SK-N-SH (cell line): Measurements from ENCODE around the gene ARHGEF25. TPM values are rescaled to one million over a fixed set of nuclear protein-coding genes. Genes with fewer than 3 reads are reported as not detected.

Source experiments
- CTCF ChIA-PET: fragments of 300-600, 350-600 bp; formaldehyde crosslinking; extraction: SDS; loops from one replicate; lab custom pipeline; 2021; lab: Yijun Ruan, JAX
- POLR2A ChIA-PET: fragments of 350-600 bp; sonication (Branson Sonifier 250); formaldehyde crosslinking; extraction: SDS; loops from one replicate; lab custom pipeline; 2020; ENCODE audit warnings: antibody characterized with exemption, inconsistent platforms; lab: Yijun Ruan, JAX
- DNase-seq: peaks from one replicate; pipeline ENCODE4 v3.0.0; 2012
- H2AFZ ChIP-seq: fragments of 200-600 bp; sonication (generic); 2 replicates; pipeline ENCODE4 v1.8.1; 2016; ENCODE audit warnings: antibody characterized with exemption, mild to moderate bottlenecking, low read depth
- H3F3A ChIP-seq: fragments of 200-600 bp; sonication (generic); replicated peaks from 2 replicates; pipeline ENCODE3; 2016; ENCODE audit warnings: antibody characterized with exemption, mild to moderate bottlenecking; ENCODE audit not compliant: insufficient read depth
- H3K27ac ChIP-seq, 2 experiments: fragments of 200-500 bp in 1 of 2; fragments of 200-600 bp in 1 of 2; sonication (Bioruptor generic) in 1 of 2; sonication (generic), shearing (Covaris generic) in 1 of 2; 2 replicates each; pipeline versions ENCODE4 v1.5.1 to v1.6.1; 2014 to 2016; ENCODE audit warnings: low read depth in 2 of 2, inconsistent platforms in 1 of 2, low read length in 1 of 2, mild to moderate bottlenecking in 1 of 2, mixed read lengths in 1 of 2
- H3K27me3 ChIP-seq: fragments of 200-600 bp; sonication (generic), shearing (Covaris generic); 2 replicates; pipeline ENCODE4 v1.6.1; 2016; ENCODE audit warnings: mixed run types; ENCODE audit not compliant: insufficient read depth
- H3K36me3 ChIP-seq, 2 experiments: fragments of 200-500 bp in 1 of 2; fragments of 200-600 bp in 1 of 2; sonication (Bioruptor generic) in 1 of 2; sonication (generic) in 1 of 2; replicated peaks in 1 of 2; 2 replicates each; pipeline versions ENCODE3 to v1.5.1; 2014 to 2016; ENCODE audit warnings: low read length in 1 of 2, mild to moderate bottlenecking in 1 of 2; ENCODE audit not compliant: insufficient read depth in 2 of 2, control insufficient read depth in 1 of 2
- H3K4me1 ChIP-seq, 2 experiments: fragments of 200-500 bp in 1 of 2; fragments of 200-600 bp in 1 of 2; sonication (Bioruptor generic) in 1 of 2; sonication (generic), shearing (Covaris generic) in 1 of 2; 2 replicates each; pipeline versions ENCODE4 v1.5.1 to v1.6.1; 2014 to 2016; ENCODE audit warnings: low read depth in 1 of 2, low read length in 1 of 2, mixed run types in 1 of 2; ENCODE audit not compliant: insufficient read depth in 2 of 2, control insufficient read depth in 1 of 2
- H3K4me2 ChIP-seq: fragments of 200-600 bp; sonication (generic), shearing (Covaris generic); 2 replicates; pipeline ENCODE4 v1.6.1; 2017; ENCODE audit warnings: mixed run types
- H3K4me3 ChIP-seq, 2 experiments: fragments of 200-500 bp in 1 of 2; fragments of 200-600 bp in 1 of 2; sonication (Bioruptor generic) in 1 of 2; sonication (generic), shearing (Covaris generic) in 1 of 2; 2 replicates each; pipeline versions ENCODE4 v1.5.1 to v1.8.1; 2014 to 2016; ENCODE audit warnings: low read depth in 2 of 2, inconsistent platforms in 1 of 2, low read length in 1 of 2, mild to moderate bottlenecking in 1 of 2, mixed read lengths in 1 of 2, moderate library complexity in 1 of 2
- H3K79me2 ChIP-seq: fragments of 200-600 bp; sonication (generic); 2 replicates; pipeline ENCODE4 v1.8.1; 2017; ENCODE audit warnings: mild to moderate bottlenecking; ENCODE audit not compliant: insufficient read depth
- H3K9ac ChIP-seq: fragments of 200-600 bp; sonication (generic); 2 replicates; pipeline ENCODE4 v1.6.1; 2017; ENCODE audit warnings: mixed run types
- H3K9me2 ChIP-seq: fragments of 200-600 bp; sonication (generic); 2 replicates; pipeline ENCODE4 v1.6.1; 2017; ENCODE audit warnings: mixed run types
- H3K9me3 ChIP-seq: fragments of 200-600 bp; sonication (generic); 2 replicates; pipeline ENCODE4 v1.6.1; 2017; ENCODE audit warnings: mixed run types, mild to moderate bottlenecking, moderate library complexity
- H4K20me1 ChIP-seq: fragments of 200-600 bp; sonication (generic); 2 replicates; pipeline ENCODE4 v1.6.1; 2017; ENCODE audit warnings: mild to moderate bottlenecking, mixed run types; ENCODE audit not compliant: insufficient read depth
- CHD2 ChIP-seq: fragments of 150-350 bp; IDR thresholded peaks from 2 replicates; pipeline ENCODE4 v1.6.1; 2018; ENCODE audit warnings: low read length; ENCODE audit not compliant: partially characterized antibody
- EP300 ChIP-seq, 2 experiments: IDR thresholded peaks; 2 replicates each; pipeline versions ENCODE4 v1.4.0 to v1.6.1; 2012; ENCODE audit warnings: borderline replicate concordance in 1 of 2, low read depth in 1 of 2, low read length in 1 of 2
- EZH2phosphoT487 ChIP-seq: fragments of 200-600 bp; sonication (generic); IDR thresholded peaks from 2 replicates; pipeline ENCODE4 v1.6.1; 2017; ENCODE audit warnings: low read depth, mixed run types, mild to moderate bottlenecking, antibody characterized with exemption, moderate library complexity, borderline replicate concordance
- FOSL2 ChIP-seq: IDR thresholded peaks from 2 replicates; pipeline ENCODE4 v1.4.0; 2012; ENCODE audit warnings: low read depth, mild to moderate bottlenecking, moderate library complexity, borderline replicate concordance
- GATA2 ChIP-seq: sonication (generic); formaldehyde crosslinking; IDR thresholded peaks from 2 replicates; pipeline ENCODE4 v1.5.0; 2020; ENCODE audit warnings: mild to moderate bottlenecking, missing genetic modification reagents
- IRF3 ChIP-seq: fragments of 150-350 bp; IDR thresholded peaks from 2 replicates; pipeline ENCODE4 v1.6.1; 2016; ENCODE audit warnings: mild to moderate bottlenecking, low read depth, low read length
- MAX ChIP-seq: IDR thresholded peaks from 2 replicates; pipeline ENCODE4 v1.4.0; 2012; ENCODE audit warnings: low read depth
- MXI1 ChIP-seq: IDR thresholded peaks from 2 replicates; pipeline ENCODE4 v1.6.1; 2012; ENCODE audit warnings: mild to moderate bottlenecking, low read depth, low read length, improper control_type of control experiment
- POLR2AphosphoS5 ChIP-seq: IDR thresholded peaks from 2 replicates; pipeline ENCODE4 v1.6.1; 2012; ENCODE audit warnings: low read depth, low read length
- RAD21 ChIP-seq: IDR thresholded peaks from 2 replicates; pipeline ENCODE4 v1.6.1; 2012; ENCODE audit warnings: mild to moderate bottlenecking, low read length
- REST ChIP-seq: IDR thresholded peaks from 2 replicates; pipeline ENCODE4 v1.6.1; 2012; ENCODE audit warnings: mild to moderate bottlenecking, low read depth, low read length, moderate library complexity
- SIN3A ChIP-seq: IDR thresholded peaks from 2 replicates; pipeline ENCODE4 v1.6.1; 2012; ENCODE audit warnings: low read depth, mild to moderate bottlenecking, low read length, moderate library complexity, borderline replicate concordance
- SMC3 ChIP-seq: IDR thresholded peaks from 2 replicates; pipeline ENCODE4 v1.6.1; 2012; ENCODE audit warnings: low read depth, low read length, improper control_type of control experiment
- TAF1 ChIP-seq: IDR thresholded peaks from 2 replicates; pipeline ENCODE4 v1.6.1; 2012; ENCODE audit warnings: low read depth, mild to moderate bottlenecking, low read length, moderate library complexity, borderline replicate concordance
- TCF12 ChIP-seq: IDR thresholded peaks from 2 replicates; pipeline ENCODE4 v1.4.0; 2012
- WGBS: methylation state at CpG from one replicate; pipeline ENCODE4 v1.1.6; 2017; ENCODE audit warnings: low lambda C conversion rate; 5-methylcytosine and 5-hydroxymethylcytosine counted together
- polyA plus RNA-seq, 3 experiments: library from polyadenylated mRNA; depleted of rRNA; stranded (reverse); fragments of >200 nt; gene quantifications; 2 replicates each; pipeline ENCODE4 v1.2.3, GENCODE V29; 2012

Gene ARHGEF25
- polyA plus RNA-seq, 1 of the 3 experiments (the other 2 are of a cell fraction), result 48.1 TPM

GRCh38 chr12:57658890-57659289, 47.7 kb downstream of the ARHGEF25 start:
- POLR2A ChIA-PET, result no interaction called here
- DNase-seq, result no peak
- H3K9ac ChIP-seq, result no peak overlapping the region
- TF ChIP-seq FOSL2, result no peak
- TF ChIP-seq MAX, result no peak
- TF ChIP-seq SMC3, result no peak
- TF ChIP-seq IRF3, result no peak
- no peak for TF ChIP-seq EP300 (IDR thresholded peaks at IDR 0.05; ENCODE audit: borderline replicate concordance in 1 of 2, low read depth in 1 of 2, low read length in 1 of 2)
- TF ChIP-seq EZH2phosphoT487, result no peak
- TF ChIP-seq MXI1, result no peak
- no peak for TF ChIP-seq TAF1
- TF ChIP-seq POLR2AphosphoS5, result no peak
- TF ChIP-seq REST, result no peak
- TF ChIP-seq RAD21, result no peak
- no peak for TF ChIP-seq SIN3A
- TF ChIP-seq, all 33 proteins: peak for 0
- Histone ChIP-seq H4K20me1 (no peaks in the 10 kb centered on the region), H2AFZ (no peak overlapping the region), H3K9me3 (peaks cover 11% of the 10 kb centered on the region), H3K9me2 (no peaks in the 10 kb centered on the region), H3K27me3 (0 out of 2 replicates have a peak, but pooled peaks cover 5% of the 10 kb centered on the region), H3F3A (no peaks in the 10 kb centered on the region), H3K36me3 (no peaks in the 10 kb centered on the region), H3K4me1 (no peaks in the 10 kb centered on the region), H3K4me2 (no peak overlapping the region), H3K79me2 (no peaks in the 10 kb centered on the region), H3K4me3 (no peak overlapping the region), H3K27ac (no peak overlapping the region)
- CTCF ChIA-PET, result interaction anchor here (1.4 to 1.6 kb wide), 3 partner anchors 16 to 75 kb away, joined by 3 to 4 read pairs (median 3); partner anchors contain the start of gene B4GALNT1
- WGBS, result 31% methylated on average over 3 of the region's 3 CpGs

- H4K20me1 ChIP-seq, result no peaks in the 10 kb centered on the region
- H3K4me3 ChIP-seq, result no peak overlapping the region
- 13% methylated on average over 4 of the region's 4 CpGs for WGBS
- H3K4me2 ChIP-seq, result no peak overlapping the region
- CTCF ChIA-PET, result interaction anchor here (0.7 to 2.7 kb wide), 5 partner anchors 27 to 63 kb away, joined by 3 to 11 read pairs (median 3); partner anchors contain the start of genes B4GALNT1 and OS9
- H3K27me3 ChIP-seq, result 0 out of 2 replicates have a peak, but pooled peaks cover 5% of the 10 kb centered on the region
- H3K79me2 ChIP-seq, result no peaks in the 10 kb centered on the region
- H3K36me3 ChIP-seq, result no peaks in the 10 kb centered on the region
- H3K4me1 ChIP-seq, result no peaks in the 10 kb centered on the region
- no peak for DNase-seq
- H3F3A ChIP-seq, result no peaks in the 10 kb centered on the region
- H3K9me2 ChIP-seq, result no peaks in the 10 kb centered on the region
- peaks cover 11% of the 10 kb centered on the region for H3K9me3 ChIP-seq
- no peak overlapping the region for H3K27ac ChIP-seq
- POLR2A ChIA-PET, result no interaction called here
- H3K9ac ChIP-seq, result no peak overlapping the region
- H2AFZ ChIP-seq, result no peak overlapping the region
- TF ChIP-seq CHD2, result no peak
- no peak for TF ChIP-seq REST
- no peak for TF ChIP-seq EP300 (IDR thresholded peaks at IDR 0.05; ENCODE audit: borderline replicate concordance in 1 of 2, low read depth in 1 of 2, low read length in 1 of 2)
- no peak for TF ChIP-seq TCF12
- TF ChIP-seq GATA2 (CRISPR knock-in tag), result no peak
- no peak for TF ChIP-seq MXI1
- TF ChIP-seq IRF3, result no peak
Observed at GRCh38 chr12:57661376-57661775, 50.1 kb downstream of the ARHGEF25 start.
